ENCODE measurements around the gene HOXA6. TPM values are rescaled to one million over a fixed set of nuclear protein-coding genes. Genes with fewer than 3 reads are reported as not detected.
A peak's percentile ranks its signal among the peaks of the same experiment; 100 is the strongest.

The HOXA6 gene
- polyA plus RNA-seq, 3 donors, result not detected

DNA sequence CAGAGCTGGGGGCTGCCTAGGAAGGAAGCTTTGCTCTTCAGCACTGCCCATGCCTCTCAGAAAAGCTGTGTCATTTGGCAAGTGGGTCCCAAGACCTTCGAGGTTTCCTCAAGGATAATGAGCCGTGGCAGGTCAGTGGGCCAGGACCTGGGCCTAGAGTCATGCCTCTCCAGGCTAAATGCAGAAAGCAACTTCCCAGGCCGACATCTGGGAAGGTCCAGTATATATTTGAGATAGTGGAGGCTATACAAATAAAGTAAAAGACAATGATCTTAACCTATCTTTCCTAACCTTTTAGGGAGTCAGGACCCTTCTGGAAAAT, 28.9 kb upstream of the HOXA6 start:
- no peaks in the 10 kb centered on the region for H4K20me1 ChIP-seq (ENCODE audit: insufficient read depth, low read length)
- Mint-ChIP-seq H3K36me3 (peaks cover 8 to 21% of the 10 kb centered on the region in 2 donors), H3K4me1 (peaks cover 33% of the 10 kb centered on the region), H3K27me3 (ENCODE audit: low read depth in 3 of 3) (peaks cover 84 to 95% (median 90%) of the 10 kb centered on the region in 3 donors), H3K4me3 (peak overlapping the region in 1 of 2 donors; percentile 87), H3K27ac (no peak overlapping the region), H3K9me3 (peaks cover 0 to 29% (median 10%) of the 10 kb centered on the region in 7 donors)
- DNase-seq, result no peak
- no peaks in the 10 kb centered on the region for H3K36me3 ChIP-seq (replicated peaks in 1 of 2; ENCODE audit: control insufficient read depth in 1 of 2, insufficient read depth in 2 of 2, low read length in 2 of 2)
- H3K9me3 ChIP-seq (replicated peaks in 1 of 2; ENCODE audit: control insufficient read depth in 1 of 2, insufficient read depth in 1 of 2, low read length in 2 of 2), result peaks cover 14 to 18% of the 10 kb centered on the region in 2 donors
- H2AFZ ChIP-seq (ENCODE audit: insufficient read depth, low read depth, low read length, poor library complexity, severe bottlenecking), result no peak overlapping the region
- WGBS (ENCODE audit: insufficient coverage), result no CpG with 5 or more reads among the region's 3 CpGs
- intact Hi-C loops (cut with micrococcal nuclease), result no loop called here
- H3K27me3 ChIP-seq (ENCODE audit: control insufficient read depth in 2 of 2, insufficient read depth in 2 of 2, low read length in 2 of 2), result peaks cover 49 to 98% of the 10 kb centered on the region in 2 donors
- H3K4me1 ChIP-seq (ENCODE audit: control insufficient read depth in 1 of 2, insufficient read depth in 2 of 2, low read length in 2 of 2), result peaks cover 32 to 42% of the 10 kb centered on the region in 2 donors
- H3K4me3 ChIP-seq (replicated peaks in 1 of 3; ENCODE audit: low read depth in 2 of 3, low read length in 3 of 3), result no peak overlapping the region
- H3K79me2 ChIP-seq (ENCODE audit: insufficient read depth, low read length), result no peaks in the 10 kb centered on the region
- no peak overlapping the region for H3K27ac ChIP-seq (ENCODE audit: low read depth in 1 of 2, low read length in 2 of 2)
- TF ChIP-seq CTCF (IDR thresholded peaks at IDR 0.05), result no peak
- H3K4me2 ChIP-seq (replicated peaks; ENCODE audit: extremely low read depth, low read length, poor library complexity, severe bottlenecking), result no peak overlapping the region
- H3K9ac ChIP-seq (ENCODE audit: insufficient read depth, low read length, poor library complexity, severe bottlenecking), result no peak overlapping the region

DNA sequence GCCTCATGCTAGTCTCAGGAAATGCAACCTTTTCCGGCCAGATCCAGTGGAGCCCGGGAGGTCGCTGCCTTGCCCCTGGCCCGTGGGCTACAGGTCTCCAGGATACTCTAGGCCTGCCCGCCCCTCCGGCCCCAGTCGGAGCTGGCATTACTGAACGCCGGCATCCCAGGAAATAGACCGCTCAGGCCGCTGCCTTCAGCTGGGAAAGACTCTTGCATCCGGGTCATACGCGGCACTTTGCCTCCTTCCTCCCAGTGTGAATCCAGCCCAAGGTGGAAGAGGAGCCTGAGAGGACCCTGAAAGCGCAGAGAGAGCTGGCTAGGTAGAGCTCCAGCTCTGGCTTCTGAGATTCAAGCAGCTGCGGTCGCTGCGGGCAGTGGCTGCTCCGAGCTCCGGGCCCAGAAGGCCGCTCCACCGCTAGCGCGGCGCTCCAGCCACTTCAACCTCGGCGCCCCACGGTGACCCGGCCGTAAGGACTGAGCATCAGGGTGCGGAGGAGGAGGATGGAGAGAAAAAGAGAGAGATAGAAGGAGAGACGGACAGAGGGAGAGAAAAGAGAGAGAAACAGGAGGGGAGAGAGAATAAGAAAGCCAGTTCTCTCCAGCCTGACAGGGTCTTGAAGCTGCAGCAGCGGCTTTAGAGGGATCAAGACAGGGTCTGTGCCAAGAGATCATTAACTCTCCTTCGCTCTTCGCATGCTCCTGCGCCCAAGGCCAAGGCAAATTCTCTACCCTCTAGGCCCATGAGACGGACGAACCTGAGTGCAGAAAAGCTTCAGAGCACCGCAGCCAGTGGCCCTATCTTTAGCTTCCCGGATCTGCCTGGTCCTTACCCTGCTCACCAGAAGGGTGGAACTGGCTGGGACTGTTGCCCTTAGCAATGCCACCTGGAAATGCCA, 28.3 kb upstream of the HOXA6 start:
- H3K9me3 Mint-ChIP-seq, result peaks cover 0 to 31% (median 10%) of the 10 kb centered on the region in 7 donors
- peaks cover 35% of the 10 kb centered on the region for H3K4me1 Mint-ChIP-seq
- peaks cover 85 to 96% (median 90%) of the 10 kb centered on the region in 3 donors for H3K27me3 Mint-ChIP-seq (ENCODE audit: low read depth in 3 of 3)
- WGBS (ENCODE audit: insufficient coverage), result 95% methylated on average over 33 of the region's 40 CpGs
- H3K9me3 ChIP-seq (replicated peaks in 1 of 2; ENCODE audit: control insufficient read depth in 1 of 2, insufficient read depth in 1 of 2, low read length in 2 of 2), result peaks cover 14 to 23% of the 10 kb centered on the region in 2 donors
- H3K4me3 Mint-ChIP-seq, result peak overlapping the region in 1 of 2 donors; percentile 87
- H3K4me1 ChIP-seq (ENCODE audit: control insufficient read depth in 1 of 2, insufficient read depth in 2 of 2, low read length in 2 of 2), result peaks cover 32 to 45% of the 10 kb centered on the region in 2 donors
- peak overlapping the region in 1 of 7 donors; percentile 72 for H3K27ac Mint-ChIP-seq
- intact Hi-C loops (cut with micrococcal nuclease), result no loop called here
- H3K36me3 ChIP-seq (replicated peaks in 1 of 2; ENCODE audit: control insufficient read depth in 1 of 2, insufficient read depth in 2 of 2, low read length in 2 of 2), result no peaks in the 10 kb centered on the region
- H4K20me1 ChIP-seq (ENCODE audit: insufficient read depth, low read length), result no peaks in the 10 kb centered on the region
- H3K9ac ChIP-seq (ENCODE audit: insufficient read depth, low read length, poor library complexity, severe bottlenecking), result no peak overlapping the region
- DNase-seq, result no peak
- H3K36me3 Mint-ChIP-seq, result peaks cover 10 to 25% of the 10 kb centered on the region in 2 donors
- H3K4me3 ChIP-seq (replicated peaks in 1 of 3; ENCODE audit: low read depth in 2 of 3, low read length in 3 of 3), result no peak overlapping the region
- H3K4me2 ChIP-seq (replicated peaks; ENCODE audit: extremely low read depth, low read length, poor library complexity, severe bottlenecking), result no peak overlapping the region
- no peaks in the 10 kb centered on the region for H3K79me2 ChIP-seq (ENCODE audit: insufficient read depth, low read length)
- H2AFZ ChIP-seq (ENCODE audit: insufficient read depth, low read depth, low read length, poor library complexity, severe bottlenecking), result no peak overlapping the region
- no peak overlapping the region for H3K27ac ChIP-seq (ENCODE audit: low read depth in 1 of 2, low read length in 2 of 2)
- peaks cover 53 to 98% of the 10 kb centered on the region in 2 donors for H3K27me3 ChIP-seq (ENCODE audit: control insufficient read depth in 2 of 2, insufficient read depth in 2 of 2, low read length in 2 of 2)
- TF ChIP-seq CTCF (IDR thresholded peaks at IDR 0.05), result no peak

Measured in CD14-positive monocyte (primary cell).